OCI-LY3 (cell line): ENCODE measurements around the gene GTF2IRD2.
"Not testable (repeated sequence)": the region's sequence is repeated elsewhere in the genome, so short reads cannot be mapped to it uniquely, and the experiment has no call there.

ENCODE experiments used
- CTCF ChIP-seq: fragments of 200-600, 300-600 bp; sonication (generic); IDR thresholded peaks from 2 replicates; pipeline ENCODE4 v1.5.1; 2014; ENCODE audit warnings: antibody characterized with exemption, low read length, low read depth
- EZH2phosphoT487 ChIP-seq: fragments of 200-600 bp; shearing (Covaris generic); IDR thresholded peaks from 2 replicates; pipeline ENCODE4 v1.6.1; 2018; ENCODE audit warnings: antibody characterized with exemption, mixed run types, low read depth

- not testable (repeated sequence) for TF ChIP-seq CTCF, EZH2phosphoT487
Measured at GRCh38 chr7:74874104-74874747, 22.8 kb upstream of the GTF2IRD2 start.
